ENCODE measurements around the gene KCNJ10.

GRCh38 chr1:160004001-160004400 is 66.0 kb downstream of the KCNJ10 start:
- TF ChIP-seq EP300 (IDR thresholded peaks at IDR 0.05) (no peak), POLR2A (IDR thresholded peaks at IDR 0.05) (no peak)

Data from suprapubic skin (tissue), 2 donors.